ENCODE data around the gene PITPNC1.

Gene PITPNC1

DNA sequence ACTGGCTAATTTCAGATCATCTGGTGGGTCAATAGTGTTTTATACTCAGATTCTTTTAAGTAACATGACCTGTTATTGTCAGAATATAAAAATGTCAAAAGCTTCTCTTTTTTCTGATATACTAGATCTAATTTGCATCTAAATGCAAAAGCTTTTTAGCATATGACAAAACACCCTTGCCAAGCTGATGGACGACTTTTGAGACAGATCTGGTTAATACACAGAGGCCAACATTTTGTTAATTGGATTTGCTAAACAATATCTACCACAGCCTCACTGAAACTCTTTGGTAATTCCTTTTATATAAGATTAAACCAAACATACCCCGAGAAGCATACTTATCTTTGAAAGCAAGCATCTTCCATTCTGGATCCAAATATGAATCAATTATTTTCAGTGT is 330.4 kb downstream of the PITPNC1 start:
- Histone ChIP-seq H3K36me3 (ENCODE audit: insufficient read depth) (no peaks in the 10 kb centered on the region), H3K27ac (no peak overlapping the region), H3K4me3 (IDR thresholded peaks at IDR 0.05; ENCODE audit: insufficient read depth, low read depth, low read length) (no peak overlapping the region), H2AFZ (ENCODE audit: low read depth) (no peak overlapping the region), H4K20me1 (ENCODE audit: insufficient read depth) (no peaks in the 10 kb centered on the region), H3K4me1 (ENCODE audit: low read depth, poor library complexity, severe bottlenecking) (peaks cover 6% of the 10 kb centered on the region), H3K9ac (no peak overlapping the region), H3K4me2 (no peak overlapping the region), H3K79me2 (ENCODE audit: insufficient read depth, low read depth) (no peaks in the 10 kb centered on the region), H3K27me3 (ENCODE audit: insufficient read depth, low read depth) (no peaks in the 10 kb centered on the region)
- TF ChIP-seq, protein P1, sequence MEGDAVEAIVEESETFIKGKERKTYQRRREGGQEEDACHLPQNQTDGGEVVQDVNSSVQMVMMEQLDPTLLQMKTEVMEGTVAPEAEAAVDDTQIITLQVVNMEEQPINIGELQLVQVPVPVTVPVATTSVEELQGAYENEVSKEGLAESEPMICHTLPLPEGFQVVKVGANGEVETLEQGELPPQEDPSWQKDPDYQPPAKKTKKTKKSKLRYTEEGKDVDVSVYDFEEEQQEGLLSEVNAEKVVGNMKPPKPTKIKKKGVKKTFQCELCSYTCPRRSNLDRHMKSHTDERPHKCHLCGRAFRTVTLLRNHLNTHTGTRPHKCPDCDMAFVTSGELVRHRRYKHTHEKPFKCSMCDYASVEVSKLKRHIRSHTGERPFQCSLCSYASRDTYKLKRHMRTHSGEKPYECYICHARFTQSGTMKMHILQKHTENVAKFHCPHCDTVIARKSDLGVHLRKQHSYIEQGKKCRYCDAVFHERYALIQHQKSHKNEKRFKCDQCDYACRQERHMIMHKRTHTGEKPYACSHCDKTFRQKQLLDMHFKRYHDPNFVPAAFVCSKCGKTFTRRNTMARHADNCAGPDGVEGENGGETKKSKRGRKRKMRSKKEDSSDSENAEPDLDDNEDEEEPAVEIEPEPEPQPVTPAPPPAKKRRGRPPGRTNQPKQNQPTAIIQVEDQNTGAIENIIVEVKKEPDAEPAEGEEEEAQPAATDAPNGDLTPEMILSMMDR (conservative IDR thresholded peaks at IDR 0.05; ENCODE audit: low read depth, low read length), result no peak

DNA sequence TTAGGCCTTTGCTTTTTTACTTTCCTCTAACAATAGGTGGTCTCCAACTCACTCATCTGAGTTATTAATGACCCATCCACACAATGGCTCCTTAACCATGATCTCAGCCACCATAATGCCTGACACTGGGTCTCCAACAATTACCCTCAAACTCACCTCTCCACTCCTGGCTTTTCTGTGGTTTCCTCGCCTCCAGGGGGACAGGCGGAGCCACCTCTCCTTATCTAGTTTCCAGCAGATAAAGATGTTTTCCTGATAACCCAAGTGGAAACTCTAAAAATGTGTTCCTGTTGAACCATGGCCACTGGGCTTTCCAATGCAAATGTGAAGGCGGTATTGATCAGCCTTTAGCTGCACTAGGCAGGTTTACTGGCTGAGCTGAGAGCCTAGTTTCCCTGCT is 331.3 kb downstream of the PITPNC1 start:
- H3K36me3 ChIP-seq (ENCODE audit: insufficient read depth), result no peaks in the 10 kb centered on the region
- no peak overlapping the region for H3K4me3 ChIP-seq (IDR thresholded peaks at IDR 0.05; ENCODE audit: insufficient read depth, low read depth, low read length)
- no peaks in the 10 kb centered on the region for H3K79me2 ChIP-seq (ENCODE audit: insufficient read depth, low read depth)
- H3K9ac ChIP-seq, result no peak overlapping the region
- TF ChIP-seq, protein P1 (conservative IDR thresholded peaks at IDR 0.05; ENCODE audit: low read depth, low read length), result no peak
- no peak overlapping the region for H3K27ac ChIP-seq
- H3K4me1 ChIP-seq (ENCODE audit: low read depth, poor library complexity, severe bottlenecking), result peaks cover 6% of the 10 kb centered on the region
- H3K27me3 ChIP-seq (ENCODE audit: insufficient read depth, low read depth), result no peaks in the 10 kb centered on the region
- no peak overlapping the region for H2AFZ ChIP-seq (ENCODE audit: low read depth)
- H3K4me2 ChIP-seq, result no peak overlapping the region
- no peaks in the 10 kb centered on the region for H4K20me1 ChIP-seq (ENCODE audit: insufficient read depth)

- Histone ChIP-seq H3K36me3 (ENCODE audit: insufficient read depth) (no peaks in the 10 kb centered on the region), H3K4me1 (ENCODE audit: low read depth, poor library complexity, severe bottlenecking) (peaks cover 19% of the 10 kb centered on the region), H3K4me2 (no peak overlapping the region), H3K27me3 (ENCODE audit: insufficient read depth, low read depth) (no peaks in the 10 kb centered on the region), H3K79me2 (ENCODE audit: insufficient read depth, low read depth) (no peaks in the 10 kb centered on the region), H3K4me3 (IDR thresholded peaks at IDR 0.05; ENCODE audit: insufficient read depth, low read depth, low read length) (no peak overlapping the region), H2AFZ (ENCODE audit: low read depth) (no peak overlapping the region), H4K20me1 (ENCODE audit: insufficient read depth) (no peaks in the 10 kb centered on the region), H3K9ac (no peak overlapping the region), H3K27ac (no peak overlapping the region)
- TF ChIP-seq, protein P1 (conservative IDR thresholded peaks at IDR 0.05; ENCODE audit: low read depth, low read length), result no peak
These were observed 334.8 kb downstream of the PITPNC1 start for GRCh38 chr17:67711916-67712315.

DNA sequence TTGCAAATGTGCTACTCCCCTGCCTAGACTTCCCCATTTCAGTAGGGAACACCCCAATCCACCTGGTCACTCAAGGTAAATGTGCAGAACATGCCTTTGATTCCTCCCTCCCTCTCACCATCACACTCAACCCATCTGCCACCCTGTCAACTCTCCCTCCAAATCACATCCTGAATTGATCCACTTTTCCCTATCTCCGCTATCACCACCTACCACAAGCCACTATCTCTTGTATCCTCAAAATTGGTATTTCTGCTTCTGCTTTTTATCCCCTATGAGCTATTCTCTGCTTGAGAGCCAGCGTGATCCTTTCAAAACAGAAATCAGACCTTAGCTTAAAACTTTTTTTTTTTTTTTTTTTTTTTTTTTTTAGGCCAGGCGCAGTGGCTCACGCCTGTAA is 335.3 kb downstream of the PITPNC1 start:
- Histone ChIP-seq H3K36me3 (ENCODE audit: insufficient read depth) (no peaks in the 10 kb centered on the region), H3K4me3 (IDR thresholded peaks at IDR 0.05; ENCODE audit: insufficient read depth, low read depth, low read length) (no peak overlapping the region), H3K9ac (no peak overlapping the region), H4K20me1 (ENCODE audit: insufficient read depth) (no peaks in the 10 kb centered on the region), H3K27ac (no peak overlapping the region), H2AFZ (ENCODE audit: low read depth) (no peak overlapping the region), H3K4me1 (ENCODE audit: low read depth, poor library complexity, severe bottlenecking) (peaks cover 20% of the 10 kb centered on the region), H3K79me2 (ENCODE audit: insufficient read depth, low read depth) (no peaks in the 10 kb centered on the region), H3K4me2 (no peak overlapping the region), H3K27me3 (ENCODE audit: insufficient read depth, low read depth) (no peaks in the 10 kb centered on the region)
- TF ChIP-seq, protein P1 (conservative IDR thresholded peaks at IDR 0.05; ENCODE audit: low read depth, low read length), result no peak
